Neural cell (in vitro differentiated cells): ENCODE results near the gene FABP1. TPM values are rescaled to one million over a fixed set of nuclear protein-coding genes. Genes with fewer than 3 reads are reported as not detected.

Experiments used
- H2AFZ ChIP-seq: fragments of 200-600, 300-800 bp; sonication (generic), shearing (Covaris generic); 2 replicates; pipeline ENCODE4 v1.6.0; 2014; ENCODE audit warnings: low read depth, mild to moderate bottlenecking, antibody characterized with exemption, low read length, moderate library complexity
- H3F3A ChIP-seq: fragments of 200-600 bp; shearing (Covaris generic); 2 replicates; pipeline ENCODE4 v1.6.1; 2016; ENCODE audit warnings: mild to moderate bottlenecking, moderate library complexity, mixed read lengths, antibody characterized with exemption, low read length; ENCODE audit not compliant: insufficient read depth, poor library complexity, severe bottlenecking
- H3K27ac ChIP-seq: fragments of 200-600, 300-800 bp; sonication (generic), shearing (Covaris generic); 2 replicates; pipeline ENCODE4 v1.5.1; 2014; ENCODE audit warnings: mild to moderate bottlenecking, low read length, moderate library complexity
- H3K27me3 ChIP-seq: fragments of 300-800, 200-600 bp; sonication (generic), shearing (Covaris generic); 2 replicates; pipeline ENCODE4 v1.6.0; 2014; ENCODE audit warnings: mild to moderate bottlenecking, low read depth, low read length, moderate library complexity; ENCODE audit not compliant: insufficient read depth
- H3K36me3 ChIP-seq: fragments of 300-800, 200-600 bp; sonication (generic), shearing (Covaris generic); 2 replicates; pipeline ENCODE4 v1.5.1; 2014; ENCODE audit warnings: mild to moderate bottlenecking, antibody characterized with exemption, low read length, moderate library complexity; ENCODE audit not compliant: insufficient read depth
- H3K4me2 ChIP-seq: fragments of 300-800, 200-600 bp; sonication (generic), shearing (Covaris generic); 2 replicates; pipeline ENCODE4 v1.6.0; 2014; ENCODE audit warnings: mild to moderate bottlenecking, low read length
- H3K4me3 ChIP-seq: fragments of 300-800, 200-600 bp; sonication (generic), shearing (Covaris generic); 2 replicates; pipeline ENCODE4 v1.5.1; 2014; ENCODE audit warnings: mild to moderate bottlenecking, low read length, moderate library complexity
- H3K79me2 ChIP-seq: fragments of 200-600 bp; shearing (Covaris generic); replicated peaks from 2 replicates; pipeline ENCODE4 v1.6.0; 2014; ENCODE audit warnings: mild to moderate bottlenecking, low read length, moderate library complexity; ENCODE audit not compliant: insufficient read depth
- H3K9ac ChIP-seq: fragments of 300-800, 200-600 bp; sonication (generic), shearing (Covaris generic); 2 replicates; pipeline ENCODE4 v1.6.1; 2016; ENCODE audit warnings: mild to moderate bottlenecking, low read length, mixed read lengths
- H3K9me2 ChIP-seq: fragments of 200-600 bp; shearing (Covaris generic); 2 replicates; pipeline ENCODE4 v1.6.1; 2016; ENCODE audit warnings: mild to moderate bottlenecking, low read length, mixed read lengths; ENCODE audit not compliant: insufficient read depth
- H3K9me3 ChIP-seq: fragments of 200-600, 300-800 bp; sonication (generic), shearing (Covaris generic); 2 replicates; pipeline ENCODE4 v1.6.1; 2016; ENCODE audit warnings: mild to moderate bottlenecking, mixed run types, low read length, moderate library complexity, mixed read lengths
- H4K20me1 ChIP-seq: fragments of 200-600 bp; shearing (Covaris generic); 2 replicates; pipeline ENCODE4 v1.6.1; 2016; ENCODE audit warnings: mild to moderate bottlenecking, mixed run types; ENCODE audit not compliant: insufficient read depth
- CTCF ChIP-seq: fragments of 450-650 bp; IDR thresholded peaks from 2 replicates; pipeline ENCODE4 v1.5.1; 2014; ENCODE audit warnings: antibody characterized with exemption, mild to moderate bottlenecking, moderate library complexity; ENCODE audit not compliant: poor library complexity, severe bottlenecking
- EP300 ChIP-seq: fragments of 450-650 bp; conservative IDR thresholded peaks from 2 replicates; pipeline ENCODE4 v1.6.1; 2014; ENCODE audit warnings: antibody characterized with exemption, mild to moderate bottlenecking, moderate library complexity; ENCODE audit not compliant: poor library complexity, severe bottlenecking
- EZH2 ChIP-seq: fragments of 200-600, 300-800 bp; shearing (Covaris generic), sonication (generic); IDR thresholded peaks from 2 replicates; pipeline ENCODE4 v1.6.1; 2014; ENCODE audit warnings: antibody characterized with exemption, low read length, borderline replicate concordance, mild to moderate bottlenecking; ENCODE audit not compliant: insufficient read depth, poor library complexity, severe bottlenecking
- MXI1 ChIP-seq: fragments of 450-650 bp; conservative IDR thresholded peaks from 2 replicates; pipeline ENCODE4 v1.6.1; 2014; ENCODE audit warnings: antibody characterized with exemption, mild to moderate bottlenecking; ENCODE audit not compliant: poor library complexity, severe bottlenecking
- POLR2AphosphoS5 ChIP-seq: IDR thresholded peaks from 2 replicates; pipeline ENCODE4 v1.6.1; 2012
- RAD21 ChIP-seq: fragments of 450-650 bp; conservative IDR thresholded peaks from 2 replicates; pipeline ENCODE4 v1.6.1; 2014; ENCODE audit warnings: antibody characterized with exemption, mild to moderate bottlenecking, moderate library complexity
- SMC3 ChIP-seq: fragments of 450-650 bp; conservative IDR thresholded peaks from 2 replicates; pipeline ENCODE4 v1.6.1; 2014; ENCODE audit warnings: antibody characterized with exemption, mild to moderate bottlenecking, moderate library complexity; ENCODE audit not compliant: poor library complexity
- TAF1 ChIP-seq: IDR thresholded peaks from 2 replicates; pipeline ENCODE4 v1.6.1; 2012; ENCODE audit warnings: low read depth
- polyA plus RNA-seq: library from polyadenylated mRNA; depleted of rRNA; stranded (reverse); fragments of >200 nt; gene quantifications from 2 replicates; pipeline ENCODE4 v1.2.3, GENCODE V29; 2014
- TF ChIP-seq, protein P1 (sequence below): IDR thresholded peaks from 2 replicates; pipeline ENCODE4 v1.6.1; 2012; ENCODE audit warnings: borderline replicate concordance

The FABP1 gene
- polyA plus RNA-seq, 1 donor from 2014 or later, result not detected

- Histone ChIP-seq H3K27me3 (no peaks in the 10 kb centered on the region), H2AFZ (no peak overlapping the region), H3K9me3 (no peaks in the 10 kb centered on the region), H3K9me2 (no peaks in the 10 kb centered on the region), H3K4me2 (no peak overlapping the region), H3F3A (no peaks in the 10 kb centered on the region), H3K9ac (no peak overlapping the region), H3K36me3 (no peaks in the 10 kb centered on the region), H3K27ac (no peak overlapping the region), H3K79me2 (no peaks in the 10 kb centered on the region), H3K4me3 (no peak overlapping the region), H4K20me1 (no peaks in the 10 kb centered on the region)
- TF ChIP-seq EZH2, result no peak
- no peak for TF ChIP-seq CTCF
- TF ChIP-seq SMC3, result no peak
- TF ChIP-seq MXI1, result no peak
- no peak for TF ChIP-seq EP300
- TF ChIP-seq, protein P1, sequence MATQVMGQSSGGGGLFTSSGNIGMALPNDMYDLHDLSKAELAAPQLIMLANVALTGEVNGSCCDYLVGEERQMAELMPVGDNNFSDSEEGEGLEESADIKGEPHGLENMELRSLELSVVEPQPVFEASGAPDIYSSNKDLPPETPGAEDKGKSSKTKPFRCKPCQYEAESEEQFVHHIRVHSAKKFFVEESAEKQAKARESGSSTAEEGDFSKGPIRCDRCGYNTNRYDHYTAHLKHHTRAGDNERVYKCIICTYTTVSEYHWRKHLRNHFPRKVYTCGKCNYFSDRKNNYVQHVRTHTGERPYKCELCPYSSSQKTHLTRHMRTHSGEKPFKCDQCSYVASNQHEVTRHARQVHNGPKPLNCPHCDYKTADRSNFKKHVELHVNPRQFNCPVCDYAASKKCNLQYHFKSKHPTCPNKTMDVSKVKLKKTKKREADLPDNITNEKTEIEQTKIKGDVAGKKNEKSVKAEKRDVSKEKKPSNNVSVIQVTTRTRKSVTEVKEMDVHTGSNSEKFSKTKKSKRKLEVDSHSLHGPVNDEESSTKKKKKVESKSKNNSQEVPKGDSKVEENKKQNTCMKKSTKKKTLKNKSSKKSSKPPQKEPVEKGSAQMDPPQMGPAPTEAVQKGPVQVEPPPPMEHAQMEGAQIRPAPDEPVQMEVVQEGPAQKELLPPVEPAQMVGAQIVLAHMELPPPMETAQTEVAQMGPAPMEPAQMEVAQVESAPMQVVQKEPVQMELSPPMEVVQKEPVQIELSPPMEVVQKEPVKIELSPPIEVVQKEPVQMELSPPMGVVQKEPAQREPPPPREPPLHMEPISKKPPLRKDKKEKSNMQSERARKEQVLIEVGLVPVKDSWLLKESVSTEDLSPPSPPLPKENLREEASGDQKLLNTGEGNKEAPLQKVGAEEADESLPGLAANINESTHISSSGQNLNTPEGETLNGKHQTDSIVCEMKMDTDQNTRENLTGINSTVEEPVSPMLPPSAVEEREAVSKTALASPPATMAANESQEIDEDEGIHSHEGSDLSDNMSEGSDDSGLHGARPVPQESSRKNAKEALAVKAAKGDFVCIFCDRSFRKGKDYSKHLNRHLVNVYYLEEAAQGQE, result no peak
- TF ChIP-seq RAD21, result no peak
- TF ChIP-seq TAF1, result no peak
- no peak for TF ChIP-seq POLR2AphosphoS5
Observed at GRCh38 chr2:88108796-88109195, 19.1 kb downstream of the FABP1 start.

DNA sequence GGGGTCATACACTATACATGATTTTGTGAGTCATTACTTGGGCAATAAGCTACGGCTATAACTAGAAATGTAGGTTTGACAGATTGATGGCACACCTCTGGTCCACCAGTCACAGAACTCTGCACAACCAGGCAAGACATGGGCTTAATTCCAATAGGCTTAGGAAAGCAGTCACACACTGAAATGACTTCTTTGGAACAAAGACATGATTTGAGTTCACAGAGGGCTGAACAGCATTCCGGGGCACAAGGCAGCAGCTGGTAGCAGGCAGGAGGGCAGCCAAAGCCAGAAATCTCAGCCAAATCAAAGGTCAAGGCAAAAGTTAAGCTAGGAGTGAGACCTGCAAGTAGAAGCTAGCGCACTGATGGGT is 27.4 kb downstream of the FABP1 start:
- H3K27me3 ChIP-seq, result no peaks in the 10 kb centered on the region
- H4K20me1 ChIP-seq, result no peaks in the 10 kb centered on the region
- no peaks in the 10 kb centered on the region for H3K9me3 ChIP-seq
- H3K27ac ChIP-seq, result no peak overlapping the region
- no peak overlapping the region for H3K9ac ChIP-seq
- H3K79me2 ChIP-seq, result no peaks in the 10 kb centered on the region
- H3K4me3 ChIP-seq, result no peak overlapping the region
- H3K36me3 ChIP-seq, result no peaks in the 10 kb centered on the region
- no peak overlapping the region for H3K4me2 ChIP-seq
- no peaks in the 10 kb centered on the region for H3K9me2 ChIP-seq
- no peaks in the 10 kb centered on the region for H3F3A ChIP-seq
- H2AFZ ChIP-seq, result no peak overlapping the region
- TF ChIP-seq EZH2 (no peak), SMC3 (no peak), MXI1 (no peak), RAD21 (no peak), CTCF (no peak), POLR2AphosphoS5 (no peak), TAF1 (no peak), EP300 (no peak)
- TF ChIP-seq, protein P1, result no peak
